Adrenal gland (tissue), 5 donors: Measurements from ENCODE around the gene APOL2.

Source experiments
- CTCF ChIP-seq, 6 experiments: fragments of 450-650 bp in 4 of 6; fragments of 200-600 bp in 2 of 6; sonication (generic) in 1 of 6; IDR thresholded peaks; 1 replicate in 5 of 6; 2 replicates in 1 of 6; pipeline versions ENCODE4 v1.5.1 to v1.8.0; 2016 to 2021; ENCODE audit warnings: antibody characterized with exemption in 6 of 6, mild to moderate bottlenecking in 2 of 6, moderate library complexity in 1 of 6
- POLR2A ChIP-seq, 2 donors: fragments of 450-650 bp; IDR thresholded peaks; one replicate each; pipeline ENCODE4 v1.6.1; 2017; ENCODE audit warnings: antibody characterized with exemption in 2 of 2, mild to moderate bottlenecking in 2 of 2, moderate library complexity in 1 of 2
- donor health status: DM: no; HTN: no; CAD: no.

DNA sequence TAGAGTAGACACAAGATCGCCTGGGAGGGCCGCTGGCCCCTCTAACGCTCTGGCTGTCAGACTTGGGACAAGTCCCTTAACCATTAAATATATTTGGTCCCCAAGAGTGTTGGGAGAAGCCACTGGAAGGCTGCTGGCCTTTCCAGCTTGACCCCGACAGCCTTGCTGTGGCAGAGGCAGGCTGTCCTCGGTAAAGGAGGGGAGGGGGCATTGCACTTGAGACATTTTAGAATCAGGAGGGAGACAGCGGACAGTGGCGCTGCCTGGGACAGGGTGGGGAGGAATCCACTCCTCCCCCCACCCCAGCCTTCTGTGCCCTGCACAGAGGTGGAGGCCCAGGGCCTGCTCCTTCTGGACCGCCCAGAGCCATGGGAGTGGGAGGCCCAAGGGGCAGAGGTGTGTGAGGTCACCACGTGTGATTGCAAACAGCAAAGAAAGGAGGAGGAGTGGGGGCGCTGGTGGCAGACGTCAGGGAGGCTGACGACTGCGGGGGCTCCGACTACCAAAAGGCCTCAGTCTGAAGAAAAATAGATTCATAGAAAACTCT, 42.5 kb upstream of the APOL2 start:
- no peak for TF ChIP-seq CTCF (IDR thresholded peaks at IDR 0.05)
- no peak for TF ChIP-seq POLR2A (IDR thresholded peaks at IDR 0.05)
